Keratinocyte (primary cell): ENCODE measurements around the gene SMTN.

ENCODE experiments used
- CTCF ChIP-seq, 3 experiments: IDR thresholded peaks in 1 of 3; conservative IDR thresholded peaks in 1 of 3; optimal IDR thresholded peaks in 1 of 3; 2 replicates in 2 of 3; 3 replicates in 1 of 3; pipeline versions ENCODE3 to v1.5.1; 2011; ENCODE audit warnings: low read length in 3 of 3, mild to moderate bottlenecking in 3 of 3, moderate library complexity in 2 of 3, control low read depth in 1 of 3, inconsistent platforms in 1 of 3; ENCODE audit not compliant: insufficient read depth in 2 of 3; ENCODE audit errors: extremely low read depth in 1 of 3
- EZH2 ChIP-seq: IDR thresholded peaks from one replicate; pipeline ENCODE4 v1.6.1; 2012; ENCODE audit warnings: inconsistent platforms, mild to moderate bottlenecking, low read length, moderate library complexity

- TF ChIP-seq CTCF (optimal IDR thresholded peaks at IDR 0.05 in 1 of 3, IDR thresholded peaks at IDR 0.05 in 1 of 3, conservative IDR thresholded peaks at IDR 0.05 in 1 of 3; ENCODE audit: extremely low read depth in 1 of 3, insufficient read depth in 2 of 3, low read length in 3 of 3) (no peak), EZH2 (no peak)
These were observed 43.8 kb downstream of the SMTN start for GRCh38 chr22:31124811-31125465.
